Astrocyte (in vitro differentiated cells and primary cell): ENCODE data around the gene DERL3.

ENCODE experiments used
- CTCF ChIP-seq: IDR thresholded peaks from 2 replicates; pipeline ENCODE4 v1.5.1; 2011; ENCODE audit warnings: low read depth, mild to moderate bottlenecking, inconsistent platforms, low read length, moderate library complexity; ENCODE audit not compliant: insufficient read depth
- EZH2 ChIP-seq: IDR thresholded peaks from 2 replicates; pipeline ENCODE4 v1.6.1; 2012; ENCODE audit warnings: mild to moderate bottlenecking, low read length, inconsistent platforms; ENCODE audit not compliant: insufficient read depth

- TF ChIP-seq EZH2 = no peak
- no peak for TF ChIP-seq CTCF
Measured at GRCh38 chr22:23842599-23842998, 3.8 kb upstream of the DERL3 start.
